Measurements from ENCODE around the gene NEU4. TPM values are rescaled to one million over a fixed set of nuclear protein-coding genes. Genes with fewer than 3 reads are reported as not detected.
"Not testable (repeated sequence)": the region's sequence is repeated elsewhere in the genome, so short reads cannot be mapped to it uniquely, and the experiment has no call there.

The NEU4 gene
- total and polyA plus RNA-seq, 2 donors (not counting 1 experiment from before 2014, with no cell fraction given), result not detected

DNA sequence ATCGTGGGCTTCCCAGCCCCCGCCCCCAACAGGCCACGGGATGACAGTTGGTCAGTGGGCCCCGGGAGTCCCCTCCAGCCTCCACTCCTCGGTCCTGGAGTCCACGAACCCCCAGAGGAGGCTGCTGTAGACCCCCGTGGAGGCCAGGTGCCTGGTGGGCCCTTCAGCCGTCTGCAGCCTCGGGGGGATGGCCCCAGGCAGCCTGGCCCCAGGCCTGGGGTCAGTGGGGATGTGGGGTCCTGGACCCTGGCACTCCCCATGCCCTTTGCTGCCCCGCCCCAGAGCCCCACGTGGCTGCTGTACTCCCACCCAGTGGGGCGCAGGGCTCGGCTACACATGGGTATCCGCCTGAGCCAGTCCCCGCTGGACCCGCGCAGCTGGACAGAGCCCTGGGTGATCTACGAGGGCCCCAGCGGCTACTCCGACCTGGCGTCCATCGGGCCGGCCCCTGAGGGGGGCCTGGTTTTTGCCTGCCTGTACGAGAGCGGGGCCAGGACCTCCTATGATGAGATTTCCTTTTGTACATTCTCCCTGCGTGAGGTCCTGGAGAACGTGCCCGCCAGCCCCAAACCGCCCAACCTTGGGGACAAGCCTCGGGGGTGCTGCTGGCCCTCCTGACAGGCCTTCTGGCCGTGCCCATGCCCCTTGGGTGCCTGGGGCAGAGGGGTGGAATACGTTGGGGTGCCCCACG, 7.6 kb downstream of the NEU4 start:
- no peak for DNase-seq (ENCODE audit: low read depth in 2 of 2)
- no peak overlapping the region for H3K9ac ChIP-seq (ENCODE audit: insufficient read depth, low read length)

GRCh38 chr2:241817126-241817820, 8.3 kb downstream of the NEU4 start:
- no peaks in the 10 kb centered on the region for H3K79me2 ChIP-seq (ENCODE audit: control insufficient read depth, insufficient read depth, low read length)

More for the DNA sequence above, 7.6 kb downstream of the NEU4 start:
- H3K27ac ChIP-seq (ENCODE audit: insufficient read depth, low read length), result no peak overlapping the region
- no peaks in the 10 kb centered on the region for H3K9me3 ChIP-seq (ENCODE audit: control insufficient read depth, insufficient read depth, low read depth, low read length)
- H3K36me3 ChIP-seq (ENCODE audit: control insufficient read depth, insufficient read depth, low read length), result no peaks in the 10 kb centered on the region
- H3K4me1 ChIP-seq (ENCODE audit: control insufficient read depth, extremely low read depth, insufficient read depth, low read length), result no peaks in the 10 kb centered on the region
- H3K27me3 ChIP-seq (ENCODE audit: control insufficient read depth, insufficient read depth, low read length), result no peaks in the 10 kb centered on the region
- H3K79me2 ChIP-seq (ENCODE audit: control insufficient read depth, insufficient read depth, low read length), result no peaks in the 10 kb centered on the region
- TF ChIP-seq EZH2 (IDR thresholded peaks at IDR 0.05; ENCODE audit: low read length, missing control alignments), result no peak
- TF ChIP-seq CTCF (conservative IDR thresholded peaks at IDR 0.05 in 1 of 2, IDR thresholded peaks at IDR 0.05 in 1 of 2; ENCODE audit: low read depth in 1 of 2, low read length in 2 of 2), result no peak
- no peak overlapping the region for H3K4me3 ChIP-seq (replicated peaks in 1 of 4; ENCODE audit: control extremely low read depth in 1 of 4, insufficient read depth in 1 of 4, low read depth in 3 of 4, low read length in 4 of 4)
- no peaks in the 10 kb centered on the region for H4K20me1 ChIP-seq (ENCODE audit: control insufficient read depth, extremely low read depth, insufficient read depth, low read length)
- no peak overlapping the region for H3K4me2 ChIP-seq (ENCODE audit: extremely low read depth, insufficient read depth, low read length)
- no peak overlapping the region for H2AFZ ChIP-seq (ENCODE audit: low read length)

GRCh38 chr2:241817821-241818215, 8.8 kb downstream of the NEU4 start:
- H3K9me3 ChIP-seq (ENCODE audit: control insufficient read depth, insufficient read depth, low read depth, low read length); H3K36me3 ChIP-seq (ENCODE audit: control insufficient read depth, insufficient read depth, low read length); H3K79me2 ChIP-seq (ENCODE audit: control insufficient read depth, insufficient read depth, low read length); H3K4me3 ChIP-seq (replicated peaks in 1 of 4; ENCODE audit: control extremely low read depth in 1 of 4, insufficient read depth in 1 of 4, low read depth in 3 of 4, low read length in 4 of 4); H3K27ac ChIP-seq (ENCODE audit: insufficient read depth, low read length); H3K27me3 ChIP-seq (ENCODE audit: control insufficient read depth, insufficient read depth, low read length); H3K4me1 ChIP-seq (ENCODE audit: control insufficient read depth, extremely low read depth, insufficient read depth, low read length); H3K4me2 ChIP-seq (ENCODE audit: extremely low read depth, insufficient read depth, low read length); DNase-seq (ENCODE audit: low read depth in 2 of 2); H2AFZ ChIP-seq (ENCODE audit: low read length); H3K9ac ChIP-seq (ENCODE audit: insufficient read depth, low read length); H4K20me1 ChIP-seq (ENCODE audit: control insufficient read depth, extremely low read depth, insufficient read depth, low read length): not testable (repeated sequence)

More at GRCh38 chr2:241817126-241817820, 8.3 kb downstream of the NEU4 start:
- no peak for DNase-seq (ENCODE audit: low read depth in 2 of 2)
- H4K20me1 ChIP-seq (ENCODE audit: control insufficient read depth, extremely low read depth, insufficient read depth, low read length), result no peaks in the 10 kb centered on the region
- no peak overlapping the region for H3K9ac ChIP-seq (ENCODE audit: insufficient read depth, low read length)
- no peak overlapping the region for H2AFZ ChIP-seq (ENCODE audit: low read length)
- H3K4me1 ChIP-seq (ENCODE audit: control insufficient read depth, extremely low read depth, insufficient read depth, low read length), result no peaks in the 10 kb centered on the region
- H3K9me3 ChIP-seq (ENCODE audit: control insufficient read depth, insufficient read depth, low read depth, low read length), result no peaks in the 10 kb centered on the region
- no peak overlapping the region for H3K4me2 ChIP-seq (ENCODE audit: extremely low read depth, insufficient read depth, low read length)
- no peaks in the 10 kb centered on the region for H3K36me3 ChIP-seq (ENCODE audit: control insufficient read depth, insufficient read depth, low read length)
- no peak overlapping the region for H3K27ac ChIP-seq (ENCODE audit: insufficient read depth, low read length)
- TF ChIP-seq EZH2 (IDR thresholded peaks at IDR 0.05; ENCODE audit: low read length, missing control alignments) (no peak), CTCF (conservative IDR thresholded peaks at IDR 0.05 in 1 of 2, IDR thresholded peaks at IDR 0.05 in 1 of 2; ENCODE audit: low read depth in 1 of 2, low read length in 2 of 2) (no peak)
- no peak overlapping the region for H3K4me3 ChIP-seq (replicated peaks in 1 of 4; ENCODE audit: control extremely low read depth in 1 of 4, insufficient read depth in 1 of 4, low read depth in 3 of 4, low read length in 4 of 4)
- H3K27me3 ChIP-seq (ENCODE audit: control insufficient read depth, insufficient read depth, low read length), result no peaks in the 10 kb centered on the region
